Measurements from ENCODE around the gene MAN2B2. TPM values are rescaled to one million over a fixed set of nuclear protein-coding genes. Genes with fewer than 3 reads are reported as not detected.

The MAN2B2 gene
- total RNA-seq, 1 experiment from 2014 or later, result 34.4 TPM

- TF ChIP-seq TCF7L2 (IDR thresholded peaks at IDR 0.05; ENCODE audit: low read depth, low read length), result no peak
- no peak for TF ChIP-seq SIN3A (IDR thresholded peaks at IDR 0.05; ENCODE audit: borderline replicate concordance, insufficient read depth, low read depth, low read length)
- TF ChIP-seq POLR2AphosphoS5 (IDR thresholded peaks at IDR 0.05; ENCODE audit: low read depth, low read length), result no peak
- TF ChIP-seq REST (IDR thresholded peaks at IDR 0.05; ENCODE audit: insufficient read depth in 1 of 2, low read depth in 2 of 2, low read length in 1 of 2), result no peak
- TF ChIP-seq, protein P1, sequence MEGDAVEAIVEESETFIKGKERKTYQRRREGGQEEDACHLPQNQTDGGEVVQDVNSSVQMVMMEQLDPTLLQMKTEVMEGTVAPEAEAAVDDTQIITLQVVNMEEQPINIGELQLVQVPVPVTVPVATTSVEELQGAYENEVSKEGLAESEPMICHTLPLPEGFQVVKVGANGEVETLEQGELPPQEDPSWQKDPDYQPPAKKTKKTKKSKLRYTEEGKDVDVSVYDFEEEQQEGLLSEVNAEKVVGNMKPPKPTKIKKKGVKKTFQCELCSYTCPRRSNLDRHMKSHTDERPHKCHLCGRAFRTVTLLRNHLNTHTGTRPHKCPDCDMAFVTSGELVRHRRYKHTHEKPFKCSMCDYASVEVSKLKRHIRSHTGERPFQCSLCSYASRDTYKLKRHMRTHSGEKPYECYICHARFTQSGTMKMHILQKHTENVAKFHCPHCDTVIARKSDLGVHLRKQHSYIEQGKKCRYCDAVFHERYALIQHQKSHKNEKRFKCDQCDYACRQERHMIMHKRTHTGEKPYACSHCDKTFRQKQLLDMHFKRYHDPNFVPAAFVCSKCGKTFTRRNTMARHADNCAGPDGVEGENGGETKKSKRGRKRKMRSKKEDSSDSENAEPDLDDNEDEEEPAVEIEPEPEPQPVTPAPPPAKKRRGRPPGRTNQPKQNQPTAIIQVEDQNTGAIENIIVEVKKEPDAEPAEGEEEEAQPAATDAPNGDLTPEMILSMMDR (IDR thresholded peaks at IDR 0.05), result no peak
- CTCF ChIA-PET, result no interaction called here
- in situ Hi-C loops (cut with HindIII; ENCODE audit: low pct_unique_long_range_greater_than_20kb, low sequenced_read_pairs), result no loop called here
- intact Hi-C loops (cut with micrococcal nuclease; ENCODE audit: unreplicated experiment), result no loop called here
- Histone ChIP-seq H3K4me3 (ENCODE audit: low read depth in 2 of 2, low read length in 2 of 2) (no peak overlapping the region), H3K4me1 (ENCODE audit: control insufficient read depth, insufficient read depth, low read length) (no peaks in the 10 kb centered on the region), H3K27ac (ENCODE audit: low read length) (no peak overlapping the region), H3K27me3 (ENCODE audit: control insufficient read depth, insufficient read depth, low read length) (no peaks in the 10 kb centered on the region), H3K9me3 (ENCODE audit: control insufficient read depth, insufficient read depth, low read depth, low read length) (no peaks in the 10 kb centered on the region), H3K36me3 (ENCODE audit: control insufficient read depth, insufficient read depth, low read length) (no peaks in the 10 kb centered on the region)
- ATAC-seq (no peak), DNase-seq (ENCODE audit: low read depth, low spot score) (no peak)
- POLR2A ChIA-PET, result no interaction called here
- no TSS peak for BruUV-seq (replicated peaks)
These were observed 16.8 kb downstream of the MAN2B2 start for GRCh38 chr4:6591781-6592180.

DNA sequence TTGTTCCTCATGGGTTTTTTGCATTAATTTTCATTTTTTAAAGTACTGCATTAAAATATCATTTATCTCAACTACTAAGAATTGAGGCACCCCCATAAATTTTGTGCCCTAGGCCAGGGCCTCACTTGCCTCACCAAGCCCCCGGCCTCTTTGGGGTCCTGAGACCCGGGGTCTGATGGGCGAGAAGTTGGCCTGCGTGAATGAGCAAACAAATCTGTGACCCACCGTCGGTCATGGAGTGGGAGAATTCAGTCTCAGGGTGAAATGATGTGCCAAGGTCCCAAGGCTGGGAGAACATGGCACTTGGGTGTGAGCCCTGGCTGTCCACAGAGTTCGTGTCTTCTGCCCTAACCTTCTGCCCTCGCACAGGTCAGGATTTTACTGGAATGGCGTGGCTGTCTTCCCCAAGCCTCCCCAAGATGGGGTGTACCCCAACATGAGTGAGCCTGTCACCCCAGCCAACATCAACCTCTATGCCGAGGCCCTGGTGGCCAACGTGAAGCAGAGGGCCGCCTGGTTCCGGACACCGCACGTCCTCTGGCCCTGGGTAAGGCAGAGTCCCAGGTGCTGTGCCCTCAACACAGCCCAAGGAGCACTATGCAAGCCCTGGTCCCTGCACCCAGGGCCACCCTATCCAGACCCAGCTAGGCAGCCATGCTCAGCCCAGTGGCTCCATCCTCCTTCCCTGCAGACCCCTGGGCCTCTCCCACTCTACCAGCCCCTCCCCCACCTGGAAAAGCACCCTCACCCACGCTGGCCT is 18.0 kb downstream of the MAN2B2 start:
- ChIA-PET POLR2A (no interaction called here), CTCF (no interaction called here)
- H3K4me3 ChIP-seq (ENCODE audit: low read depth in 2 of 2, low read length in 2 of 2), result no peak overlapping the region
- no peaks in the 10 kb centered on the region for H3K27me3 ChIP-seq (ENCODE audit: control insufficient read depth, insufficient read depth, low read length)
- no peak overlapping the region for H3K27ac ChIP-seq (ENCODE audit: low read length)
- in situ Hi-C loops (cut with HindIII; ENCODE audit: low pct_unique_long_range_greater_than_20kb, low sequenced_read_pairs) (no loop called here), intact Hi-C loops (cut with micrococcal nuclease; ENCODE audit: unreplicated experiment) (no loop called here)
- H3K4me1 ChIP-seq (ENCODE audit: control insufficient read depth, insufficient read depth, low read length), result no peaks in the 10 kb centered on the region
- H3K9me3 ChIP-seq (ENCODE audit: control insufficient read depth, insufficient read depth, low read depth, low read length), result no peaks in the 10 kb centered on the region
- no peaks in the 10 kb centered on the region for H3K36me3 ChIP-seq (ENCODE audit: control insufficient read depth, insufficient read depth, low read length)
- ATAC-seq (no peak), DNase-seq (ENCODE audit: low read depth, low spot score) (no peak)
- TF ChIP-seq REST (IDR thresholded peaks at IDR 0.05; ENCODE audit: insufficient read depth in 1 of 2, low read depth in 2 of 2, low read length in 1 of 2), result no peak
- TF ChIP-seq SIN3A (IDR thresholded peaks at IDR 0.05; ENCODE audit: borderline replicate concordance, insufficient read depth, low read depth, low read length), result no peak
- TF ChIP-seq, protein P1 (IDR thresholded peaks at IDR 0.05), result no peak
- TF ChIP-seq POLR2AphosphoS5 (IDR thresholded peaks at IDR 0.05; ENCODE audit: low read depth, low read length), result no peak
- no TSS peak for BruUV-seq (replicated peaks)

Data from Panc1 (cell line).